GM18520 (cell line): ENCODE data around the gene KCNK13.
"Not testable (repeated sequence)": the region's sequence is repeated elsewhere in the genome, so short reads cannot be mapped to it uniquely, and the experiment has no call there.

Experiments
- ATAC-seq: cut with Tn5 transposase; IDR thresholded peaks from one replicate; pipeline ENCODE4 v1.9.1; 2021; ENCODE audit not compliant: unreplicated experiment

The KCNK13 gene

GRCh38 chr14:90061685-90062126 is at the start of gene KCNK13:
KCNK13 (plus strand) TSS chr14:90061994; CDS start chr14:90062206, 212 bp downstream.
- no peak for ATAC-seq

DNA sequence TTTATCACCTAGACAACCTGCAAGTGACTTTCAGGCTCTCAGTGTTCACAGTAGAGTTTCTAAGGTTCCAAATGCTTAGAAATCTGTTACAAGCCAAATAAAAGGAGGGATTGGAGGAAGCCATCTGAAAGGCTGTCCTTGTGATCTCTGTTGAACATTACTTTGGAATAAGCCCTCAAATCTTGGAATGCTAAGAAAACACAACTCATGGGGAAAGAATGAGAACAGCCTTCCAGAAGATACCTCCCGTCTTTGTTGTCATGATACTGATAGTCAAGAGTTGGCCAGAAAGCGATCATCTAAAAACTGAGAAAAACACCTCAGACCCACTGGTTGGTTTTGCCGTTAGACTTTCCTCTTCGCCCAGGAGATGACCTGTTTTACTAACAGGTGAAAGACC is 44.4 kb upstream of the KCNK13 start:
- no peak for ATAC-seq

DNA sequence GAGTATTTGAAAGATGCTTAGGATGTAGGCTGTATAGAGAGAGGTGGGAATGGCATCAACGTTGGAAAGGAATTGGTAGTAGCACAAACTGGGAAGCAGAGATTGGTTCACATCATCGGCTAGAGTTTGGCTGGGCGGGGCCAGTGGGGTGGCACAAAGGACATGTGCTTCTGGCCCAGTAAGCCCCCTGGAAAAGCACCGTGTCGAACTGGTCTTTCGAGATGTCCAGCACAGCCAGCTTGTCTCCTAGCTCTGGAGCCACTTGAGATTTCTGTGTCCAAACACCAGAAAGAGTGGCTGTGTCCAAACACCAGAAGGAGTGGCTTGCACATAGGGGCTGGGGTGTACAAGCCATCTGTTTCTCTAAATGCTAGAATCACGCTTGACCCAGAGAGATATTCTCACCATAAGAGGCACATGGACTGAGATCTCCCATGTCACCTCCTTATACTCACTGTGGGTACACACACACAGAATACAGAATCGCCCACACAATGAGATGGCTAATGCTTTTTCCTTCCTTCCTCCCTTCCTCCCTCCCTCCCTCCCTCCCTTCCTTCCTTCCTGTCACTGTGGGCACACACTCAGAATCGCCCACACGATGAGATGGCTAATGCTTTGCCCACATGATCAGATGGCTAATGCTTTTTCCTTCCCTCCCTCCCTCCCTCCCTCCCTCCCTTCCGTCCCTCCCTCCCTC is 41.8 kb upstream of the KCNK13 start:
- no peak for ATAC-seq

DNA sequence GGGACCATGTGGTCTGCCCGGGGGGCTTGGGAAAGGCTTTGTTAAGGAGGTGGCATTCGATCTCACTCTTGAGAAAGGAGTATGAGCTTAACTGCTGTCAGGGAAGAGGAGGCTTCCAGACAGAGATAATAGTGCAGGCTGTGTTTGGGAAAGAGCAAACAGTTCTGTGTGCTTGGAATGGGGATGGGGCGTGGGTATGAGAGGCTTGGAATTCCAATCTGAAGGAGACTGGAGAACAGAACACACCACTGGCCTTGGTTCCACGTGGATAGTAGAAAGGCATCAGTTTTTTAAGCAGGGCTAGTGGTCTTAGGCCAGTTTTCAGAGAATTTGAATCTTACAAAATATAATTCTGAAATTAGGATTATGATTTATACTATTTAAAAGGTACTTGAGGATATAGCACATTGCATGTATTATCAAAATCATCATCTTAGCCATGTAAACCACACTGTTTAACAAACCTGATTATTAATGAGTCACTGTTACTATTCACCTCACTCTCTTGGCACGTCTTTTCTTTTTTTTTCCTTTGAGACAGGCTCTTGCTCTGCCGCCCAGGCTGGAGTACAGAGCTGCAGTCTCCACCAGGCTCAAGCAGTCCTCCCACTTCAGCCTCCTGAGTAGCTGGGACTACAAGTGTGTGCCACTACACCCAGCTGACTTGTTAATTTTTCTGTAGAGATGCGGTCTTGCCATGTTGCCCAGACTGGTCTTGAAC is 38.5 kb upstream of the KCNK13 start:
- no peak for ATAC-seq

- no peak for ATAC-seq
Measured at GRCh38 chr14:90024910-90025309, 36.9 kb upstream of the KCNK13 start.

DNA sequence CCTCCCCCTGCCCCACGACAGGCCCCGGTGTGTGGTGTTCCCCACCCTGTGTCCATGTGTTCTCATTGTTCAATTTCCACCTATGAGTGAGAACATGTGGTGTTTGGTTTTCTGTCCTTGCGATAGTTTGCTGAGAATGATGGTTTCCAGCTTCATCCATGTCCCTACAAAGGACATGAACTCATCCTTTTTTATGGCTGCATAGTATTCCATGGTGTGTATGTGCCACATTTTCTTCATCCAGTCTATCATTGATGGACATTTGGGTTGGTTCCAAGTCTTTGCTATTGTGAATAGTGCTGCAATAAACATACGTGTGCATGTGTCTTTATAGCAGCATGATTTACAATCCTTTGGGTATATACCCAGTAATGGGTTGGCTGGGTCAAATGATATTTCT is 35.2 kb upstream of the KCNK13 start:
- ATAC-seq = not testable (repeated sequence)

- ATAC-seq = no peak
Measured at GRCh38 chr14:90027842-90028241, 34.0 kb upstream of the KCNK13 start.

- ATAC-seq = peak; percentile 49
Measured at GRCh38 chr14:90034156-90034555, 27.6 kb upstream of the KCNK13 start.

GRCh38 chr14:90034835-90035525 is 26.8 kb upstream of the KCNK13 start:
- no peak for ATAC-seq

DNA sequence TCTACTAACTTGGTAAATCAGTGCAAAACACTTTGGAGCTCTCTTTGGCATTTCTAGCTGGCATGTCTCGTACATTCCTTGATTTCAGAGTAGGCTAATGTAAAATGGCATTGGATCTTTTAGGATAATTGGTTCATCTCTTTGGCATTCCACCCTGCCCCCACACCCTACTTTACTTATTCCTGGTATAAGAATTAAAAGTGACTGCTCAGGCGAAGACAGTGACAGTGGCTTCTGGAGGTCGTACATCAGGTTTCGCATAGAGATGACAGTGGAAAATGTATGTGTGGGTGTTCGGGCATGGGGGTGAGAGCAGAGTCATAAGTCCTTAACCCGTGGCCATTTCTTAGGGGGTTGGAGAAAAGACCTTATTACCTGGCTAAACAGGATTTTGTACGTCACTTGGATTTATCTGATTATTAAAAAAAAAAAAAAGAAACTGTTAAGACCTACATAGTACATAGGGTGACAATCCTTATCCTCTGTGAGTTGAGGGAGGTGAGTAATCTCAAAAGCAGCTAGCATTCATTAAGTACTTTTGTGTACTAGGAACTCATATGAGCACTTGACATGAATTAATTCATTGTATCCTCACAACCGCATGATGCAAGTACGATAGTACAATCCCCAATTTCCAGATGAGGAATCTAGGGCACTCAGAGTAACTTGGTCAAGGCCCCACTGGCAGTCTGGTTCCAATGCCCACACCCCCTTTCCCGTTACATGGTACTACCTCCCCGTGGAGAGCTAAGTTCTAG is 22.4 kb upstream of the KCNK13 start:
- no peak for ATAC-seq

- no peak for ATAC-seq
Measured at GRCh38 chr14:90040411-90040810, 21.4 kb upstream of the KCNK13 start.

- ATAC-seq = no peak
Measured at GRCh38 chr14:90042496-90043252, 19.1 kb upstream of the KCNK13 start.

- ATAC-seq = no peak
Measured at GRCh38 chr14:90045616-90046015, 16.2 kb upstream of the KCNK13 start.

DNA sequence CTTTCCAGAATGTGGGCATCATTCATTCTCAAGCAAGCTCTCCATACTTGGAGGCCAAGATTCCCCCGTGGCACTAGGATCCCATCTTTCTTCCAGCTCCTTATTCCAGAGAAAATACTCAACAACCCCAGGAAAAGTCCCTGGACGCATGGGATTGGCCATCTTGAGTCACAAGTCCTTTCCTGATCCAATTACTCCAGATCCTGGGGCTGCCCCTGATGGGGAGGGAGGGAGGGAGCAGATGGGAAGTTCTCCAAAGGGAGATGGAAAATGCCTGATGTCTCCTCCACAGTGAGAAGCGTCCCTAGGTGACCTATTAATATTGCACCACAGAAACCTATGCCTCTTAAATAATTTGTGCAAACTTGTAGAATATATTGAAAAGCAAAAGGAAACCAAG is 12.4 kb upstream of the KCNK13 start:
- ATAC-seq = no peak

DNA sequence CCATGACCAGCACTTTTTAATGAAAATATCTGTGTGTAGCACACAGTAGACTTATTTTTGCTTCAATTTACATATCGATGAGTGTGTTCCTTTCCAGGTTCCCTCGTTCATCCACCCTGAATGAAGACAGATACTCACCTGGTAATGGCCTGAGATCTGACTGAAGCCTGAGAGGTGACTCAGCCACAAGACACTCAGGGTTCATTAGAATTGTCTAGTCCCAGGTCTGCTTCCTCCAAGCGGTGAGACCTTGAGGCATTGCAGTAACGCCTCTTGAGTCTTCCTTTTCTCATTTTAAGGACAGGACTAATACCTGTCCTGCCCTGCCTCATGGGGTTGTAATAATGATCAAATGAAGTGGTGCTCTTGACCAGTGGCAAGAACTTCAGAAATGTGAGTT is 11.5 kb upstream of the KCNK13 start:
- ATAC-seq = no peak

DNA sequence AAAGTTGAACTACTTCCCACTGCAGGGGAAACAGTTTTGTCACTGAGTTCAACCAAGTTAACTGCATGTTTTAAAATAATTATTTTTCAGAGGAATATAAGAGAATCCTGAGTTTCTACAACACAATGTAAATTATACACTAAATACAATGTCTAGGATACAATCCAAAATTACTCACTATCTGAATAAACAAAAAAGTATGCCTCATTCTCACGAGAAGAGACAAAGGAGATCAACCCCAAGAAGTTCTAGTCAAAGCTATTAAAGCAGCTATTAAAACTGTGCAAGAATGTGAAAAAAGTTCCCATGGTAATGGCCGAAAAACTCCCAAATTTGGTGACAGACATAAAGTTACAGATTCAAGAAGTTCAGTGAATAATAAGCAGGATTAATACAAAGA is 8.8 kb upstream of the KCNK13 start:
- ATAC-seq = no peak

DNA sequence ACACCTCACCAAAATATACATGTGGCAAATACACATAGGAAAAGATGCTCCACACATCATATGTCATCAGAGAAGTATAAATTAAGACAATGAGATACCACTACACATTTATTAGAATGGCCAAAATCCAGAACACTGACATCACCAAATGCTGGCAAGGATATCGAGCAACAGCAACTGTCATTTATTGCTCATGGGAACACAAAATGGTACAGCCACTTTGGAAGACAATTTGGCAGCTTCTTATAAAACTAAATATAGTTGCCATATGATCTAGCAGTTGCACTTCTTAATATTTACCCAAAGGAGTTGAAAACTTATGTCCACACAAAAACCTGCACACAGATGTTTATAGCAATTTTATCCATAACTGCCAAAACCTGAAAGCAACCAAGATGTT is 7.0 kb upstream of the KCNK13 start:
- ATAC-seq = no peak

DNA sequence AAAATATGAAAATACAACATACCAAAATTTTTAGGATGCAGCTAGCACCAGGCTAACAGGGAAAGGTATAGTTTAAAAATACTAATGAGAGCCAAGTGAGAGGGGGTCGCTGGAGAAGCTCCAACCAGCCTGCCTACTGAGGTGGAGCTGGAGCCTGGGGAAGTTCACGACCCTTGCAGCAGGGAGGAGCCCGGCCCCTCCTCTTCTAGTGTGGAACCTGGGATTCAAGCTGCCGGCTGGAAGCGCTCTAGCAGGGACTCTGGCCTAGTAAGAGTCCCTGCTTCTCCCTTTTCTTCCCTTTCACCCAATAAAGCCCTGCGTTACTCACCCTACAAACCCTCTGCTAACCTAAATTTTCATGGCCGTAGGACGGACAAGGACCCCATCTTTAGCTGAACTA is 5.0 kb upstream of the KCNK13 start:
- no peak for ATAC-seq

DNA sequence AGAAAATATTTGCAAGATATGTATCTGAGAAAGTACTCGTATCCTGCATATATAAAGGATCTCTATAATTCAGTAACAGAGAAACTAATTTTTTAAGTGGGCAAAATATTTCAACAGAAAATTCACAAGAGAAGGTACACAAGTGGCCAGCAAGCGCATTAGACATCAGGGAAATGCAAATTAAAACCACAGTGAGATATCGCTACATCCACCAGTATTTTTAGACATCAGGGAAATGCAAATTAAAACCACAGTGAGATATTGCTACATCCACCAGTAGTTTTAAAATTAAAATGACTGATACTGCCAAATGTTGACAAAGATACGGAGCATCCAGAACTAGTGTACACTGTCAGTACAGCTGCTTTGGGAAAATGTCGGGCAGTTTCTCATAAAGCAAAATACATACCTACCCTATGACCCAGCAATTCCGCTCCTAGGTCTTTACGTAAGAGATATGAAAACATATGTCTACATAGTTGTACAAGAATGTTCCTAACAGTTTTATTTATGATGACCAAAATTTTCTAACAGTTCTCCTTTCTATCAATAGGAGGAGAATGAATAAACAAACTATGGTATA is 2.8 kb upstream of the KCNK13 start:
- ATAC-seq = peak; percentile 55

DNA sequence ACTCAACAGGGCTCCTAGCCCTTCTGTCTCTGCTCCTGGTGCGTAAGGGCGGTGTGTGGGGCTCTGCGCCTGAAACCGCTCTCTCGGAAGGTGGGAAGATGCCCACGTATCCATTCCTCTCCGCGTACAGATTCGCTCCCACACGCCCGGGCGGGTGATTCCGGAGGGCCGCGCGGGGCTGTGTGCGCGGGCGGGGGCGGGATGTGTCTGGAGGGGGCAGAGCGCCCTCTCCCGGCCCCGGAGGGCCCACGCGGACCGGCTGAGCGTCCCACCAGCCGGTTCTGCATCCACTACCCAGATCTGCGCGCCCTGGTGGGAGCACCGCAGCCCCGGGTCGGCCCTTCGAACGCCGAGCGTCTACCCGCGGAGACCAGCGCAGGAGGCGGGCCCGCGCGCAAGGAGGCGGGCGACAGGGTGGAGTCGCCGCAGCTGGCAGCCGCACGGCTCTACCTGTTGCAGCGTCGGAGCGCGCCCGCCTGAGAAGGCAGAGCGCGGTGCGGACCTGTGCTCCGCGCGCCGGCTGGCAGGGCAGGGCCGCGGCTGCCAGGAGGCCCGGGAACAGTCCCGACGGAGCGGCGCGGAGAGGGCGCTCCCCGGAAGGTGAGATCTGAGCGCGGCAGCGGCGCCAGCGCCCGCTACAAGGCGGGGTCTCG is 1.4 kb upstream of the KCNK13 start:
- no peak for ATAC-seq
